HG02610 (cell line): Measurements from ENCODE around the gene PTN.

Experiments
- ATAC-seq: cut with Tn5 transposase; IDR thresholded peaks from one replicate; pipeline ENCODE4 v1.9.1; 2021; ENCODE audit warnings: mild to moderate bottlenecking, moderate library complexity; ENCODE audit not compliant: unreplicated experiment

PTN gene

GRCh38 chr7:137324796-137325696 is 18.5 kb downstream of the PTN start:
- ATAC-seq, result no peak

DNA sequence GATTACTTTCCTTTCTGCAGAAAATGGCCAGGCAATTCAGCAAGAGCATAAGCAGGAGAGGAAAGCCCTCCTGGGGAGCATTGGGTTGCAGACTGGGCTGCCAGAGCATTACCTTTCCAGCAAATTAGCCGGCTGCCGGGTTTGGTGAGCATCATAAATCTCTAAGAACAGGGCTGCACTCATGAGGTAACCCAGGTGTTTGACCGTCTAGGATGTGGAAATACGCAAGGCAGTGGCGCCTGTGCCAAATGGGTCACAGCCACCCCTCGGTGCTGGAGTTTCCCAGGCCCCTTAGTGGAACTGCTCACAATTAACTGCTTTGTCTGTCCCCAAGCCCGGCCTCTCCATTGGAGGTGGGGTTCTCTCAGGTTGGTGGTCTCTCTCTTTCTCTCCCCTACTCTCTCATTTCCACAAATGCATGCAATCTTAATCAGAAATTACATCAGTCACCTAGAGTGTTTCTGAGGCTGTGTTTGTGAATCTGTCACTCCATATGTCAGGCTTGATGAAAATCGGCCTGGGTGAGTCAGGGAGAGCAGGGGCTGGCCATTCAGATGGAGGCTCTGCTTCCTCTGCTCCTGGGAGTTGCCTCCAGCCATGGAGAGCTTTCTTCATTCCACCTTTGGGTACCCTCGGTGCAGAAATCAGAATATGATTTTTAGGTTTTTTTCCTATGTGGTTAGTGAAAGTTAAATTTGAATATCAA is 26.7 kb downstream of the PTN start:
- no peak for ATAC-seq

DNA sequence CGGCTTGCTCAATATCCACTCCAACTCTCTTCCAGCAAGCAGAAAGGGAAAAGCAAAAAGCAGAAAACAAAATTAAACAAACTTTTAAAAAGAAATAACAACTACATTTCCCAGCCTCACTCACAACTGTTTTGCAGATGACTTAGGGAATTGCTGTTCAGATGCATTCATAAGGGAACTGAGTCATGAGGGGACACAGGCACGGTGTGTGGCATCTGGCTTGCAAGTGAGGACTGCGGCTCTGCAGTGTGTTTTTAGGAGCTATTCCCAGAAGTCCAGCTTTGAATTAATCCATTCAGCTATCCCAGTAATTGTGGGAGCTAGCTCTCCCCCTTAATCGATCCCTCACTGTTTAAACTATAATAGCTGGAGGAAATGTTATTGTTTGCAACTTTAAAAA is 30.3 kb downstream of the PTN start:
- ATAC-seq, result no peak

DNA sequence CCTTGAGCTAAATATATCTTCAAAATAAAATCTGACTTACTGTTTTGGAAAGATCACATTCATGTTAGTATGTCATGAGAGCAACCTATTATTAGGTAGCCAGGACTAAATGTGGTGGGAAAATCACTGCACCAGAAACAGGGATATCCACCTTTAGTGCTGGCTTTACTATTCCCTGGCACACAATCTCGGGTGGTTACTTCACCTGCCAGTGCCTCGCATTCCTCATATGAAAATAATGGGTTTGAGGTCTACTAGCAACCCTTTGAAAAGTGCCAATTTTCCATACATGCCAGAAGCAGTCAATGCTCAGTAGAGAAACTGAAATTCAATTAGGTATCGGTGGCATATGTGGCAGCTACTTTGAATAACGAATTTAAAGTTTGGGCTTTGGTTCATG is 36.8 kb downstream of the PTN start:
- no peak for ATAC-seq

GRCh38 chr7:137305901-137306621 is 37.5 kb downstream of the PTN start:
- no peak for ATAC-seq

DNA sequence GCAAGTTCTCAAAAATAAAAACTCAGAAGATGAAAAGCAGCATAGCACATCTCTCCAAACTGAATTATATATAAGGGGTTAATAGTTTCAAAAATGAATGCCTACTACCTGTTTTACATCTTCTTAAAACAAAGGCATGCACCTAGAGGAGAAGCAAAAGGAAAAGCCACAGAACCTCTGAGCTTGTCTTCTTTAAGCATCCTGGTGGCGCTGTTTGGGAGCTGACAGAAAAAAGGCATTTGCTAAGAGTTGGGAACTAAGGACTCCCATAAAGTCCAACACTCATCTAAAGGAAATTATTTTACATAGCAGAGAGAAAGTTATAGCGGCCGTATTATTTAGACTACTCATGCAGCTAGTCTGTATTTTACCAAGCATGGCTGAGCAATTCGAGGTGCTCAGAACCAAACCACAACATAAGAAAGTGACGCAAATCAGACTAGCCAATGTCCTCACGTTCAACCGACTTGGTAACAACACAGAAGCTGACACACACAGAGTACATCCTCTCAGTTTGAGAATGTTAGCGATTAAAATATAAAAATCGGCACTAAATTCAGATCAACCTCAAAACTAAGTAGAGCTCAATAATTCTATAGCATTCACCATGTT is 38.8 kb downstream of the PTN start:
- no peak for ATAC-seq

- ATAC-seq, result no peak
Measured at GRCh38 chr7:137304165-137304564, 39.4 kb downstream of the PTN start.

- no peak for ATAC-seq
Measured at GRCh38 chr7:137302081-137302480, 41.5 kb downstream of the PTN start.

GRCh38 chr7:137298464-137298794 is 45.1 kb downstream of the PTN start:
- no peak for ATAC-seq

GRCh38 chr7:137297551-137298463 is 45.7 kb downstream of the PTN start:
- ATAC-seq, result no peak

DNA sequence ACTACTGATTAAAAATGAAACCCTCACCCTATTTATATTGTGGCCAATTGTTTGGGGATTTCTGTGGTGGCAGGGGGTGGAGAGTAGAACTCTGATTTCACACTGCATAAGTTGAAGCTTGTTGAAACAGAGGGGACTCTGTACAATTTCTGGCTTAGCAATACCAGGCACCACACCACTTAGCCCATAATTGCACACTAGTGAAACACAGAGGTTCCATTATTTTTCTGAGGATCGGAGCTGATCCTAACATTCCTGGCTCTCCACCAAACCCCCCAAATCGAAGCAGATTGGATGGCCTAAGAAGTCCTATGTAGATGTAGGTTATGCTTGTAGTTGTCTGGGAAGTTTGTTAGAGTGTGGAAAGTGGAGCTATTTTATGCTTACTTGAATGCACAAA is 47.0 kb downstream of the PTN start:
- no peak for ATAC-seq

DNA sequence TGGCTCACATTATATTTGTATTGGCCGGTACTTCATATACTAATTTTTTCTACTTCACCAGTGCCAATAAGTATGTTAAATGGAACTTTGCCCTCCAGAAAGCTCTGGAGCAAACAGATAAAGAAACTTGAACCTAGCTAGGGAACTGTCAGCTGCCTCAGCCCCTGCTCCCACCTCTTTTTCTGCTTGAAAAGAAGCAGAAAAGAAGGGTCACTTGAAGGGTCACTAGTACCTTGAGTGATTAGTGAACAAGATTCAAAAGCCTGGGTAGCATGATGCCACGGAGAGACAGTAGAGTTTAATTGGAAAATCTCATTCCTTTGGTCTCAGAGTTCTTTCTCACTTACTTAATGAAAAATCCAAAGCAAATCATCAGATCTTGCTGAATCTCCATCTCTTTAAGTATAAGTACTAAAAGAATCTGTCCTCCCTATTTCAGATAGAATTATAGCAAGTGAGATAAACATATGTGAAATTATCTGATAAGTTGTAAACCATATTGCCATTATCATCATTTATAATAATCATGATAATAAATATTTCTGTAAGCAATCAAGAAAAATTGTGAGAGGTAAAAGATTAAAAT is 47.7 kb downstream of the PTN start:
- ATAC-seq, result no peak

- ATAC-seq, result no peak
Measured at GRCh38 chr7:137289101-137289500, 54.4 kb downstream of the PTN start.

- no peak for ATAC-seq
Measured at GRCh38 chr7:137287651-137288258, 55.8 kb downstream of the PTN start.

DNA sequence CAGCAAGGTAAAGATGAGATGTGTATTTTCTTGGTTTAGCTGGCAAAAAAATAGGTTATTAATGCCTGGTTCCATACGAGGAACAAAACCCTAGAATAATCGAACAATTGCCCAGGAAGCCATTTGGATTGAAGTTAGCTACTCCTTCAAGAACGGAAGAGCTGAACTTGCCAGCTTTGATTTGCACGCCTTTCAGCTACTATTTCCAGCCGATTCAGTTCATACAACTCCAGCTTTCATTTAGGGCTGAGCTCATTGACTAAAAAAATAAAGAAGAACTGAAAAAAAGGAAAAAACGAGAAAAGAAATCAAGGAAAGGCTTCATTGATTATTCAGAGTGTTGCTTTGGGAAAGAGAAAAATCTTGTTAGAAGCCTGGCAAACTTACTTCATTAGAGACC is 60.4 kb downstream of the PTN start:
- no peak for ATAC-seq

GRCh38 chr7:137282043-137282442 is 61.5 kb downstream of the PTN start:
- ATAC-seq, result no peak

DNA sequence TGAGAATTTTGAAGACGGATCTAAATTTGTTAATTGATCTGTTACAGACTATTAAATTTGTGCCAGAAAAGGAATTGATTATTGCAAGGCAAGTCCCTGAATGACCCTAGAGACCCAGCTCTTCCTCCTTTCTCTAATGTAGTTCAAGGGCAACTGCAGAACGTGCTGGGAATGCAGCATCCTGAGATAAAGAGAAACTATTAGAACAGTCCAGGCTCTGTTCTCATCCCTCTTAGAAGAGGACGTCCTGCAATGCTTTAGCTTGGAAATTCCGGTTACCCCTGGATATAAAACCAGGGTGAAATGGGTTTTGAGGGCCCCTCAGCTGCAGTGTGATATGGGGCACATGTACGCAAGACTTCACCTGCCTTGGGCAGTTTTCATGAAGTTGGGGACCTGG is 67.3 kb downstream of the PTN start:
- no peak for ATAC-seq

DNA sequence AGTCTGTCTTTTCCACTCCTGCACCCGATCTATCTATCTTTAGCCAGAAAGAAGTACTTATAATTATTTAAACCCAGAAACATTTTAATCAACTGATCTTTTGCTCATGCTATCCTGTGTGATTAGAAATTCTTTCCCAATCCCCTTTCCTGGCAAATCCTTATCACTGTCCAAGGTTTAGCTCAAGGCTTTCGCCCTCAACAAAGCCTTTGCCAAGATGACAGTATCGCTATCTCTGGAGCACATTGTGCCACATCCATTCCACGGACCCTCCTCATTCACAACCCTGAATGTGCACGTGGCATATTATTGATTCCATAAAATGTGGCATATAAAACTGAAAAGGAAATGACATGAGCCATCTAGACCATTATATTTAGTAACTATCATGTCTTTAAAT is 71.3 kb downstream of the PTN start:
- ATAC-seq, result no peak

- ATAC-seq, result no peak
Measured at GRCh38 chr7:137269240-137269639, 74.3 kb downstream of the PTN start.
